ENCODE measurements around the gene EPHA2. TPM values are rescaled to one million over a fixed set of nuclear protein-coding genes. Genes with fewer than 3 reads are reported as not detected.

Gene EPHA2
- total and polyA plus RNA-seq, 3 donors from 2014 or later, result 5.1 to 14.1 (median 5.7) TPM

- Histone ChIP-seq H3K4me3 (no peak overlapping the region), H3K4me1 (no peaks in the 10 kb centered on the region), H3K9me3 (no peaks in the 10 kb centered on the region), H3K27ac (no peak overlapping the region), H3K36me3 (ENCODE audit: low read depth, missing control alignments) (no peaks in the 10 kb centered on the region), H3K27me3 (no peaks in the 10 kb centered on the region)
- no peak for DNase-seq
- intact Hi-C loops (cut with DNase I; ENCODE audit: low total_unique reads), result no loop called here
- TF ChIP-seq CTCF (IDR thresholded peaks at IDR 0.05), result no peak
- no peak for TF ChIP-seq POLR2A (IDR thresholded peaks at IDR 0.05)
- WGBS, 2 donors, result 75 to 90% methylated on average over 4 to 5 of the region's 5 CpGs
Observed at GRCh38 chr1:16161717-16162116, 5.8 kb upstream of the EPHA2 start.

- TF ChIP-seq CTCF (IDR thresholded peaks at IDR 0.05), result no peak
- no peak for TF ChIP-seq POLR2A (IDR thresholded peaks at IDR 0.05)
Observed at GRCh38 chr1:16158993-16159831, 3.3 kb upstream of the EPHA2 start.

GRCh38 chr1:16158025-16158424 is 2.2 kb upstream of the EPHA2 start:
- DNase-seq, result no peak
- TF ChIP-seq CTCF (IDR thresholded peaks at IDR 0.05) (no peak), POLR2A (IDR thresholded peaks at IDR 0.05) (no peak)
- peaks cover 7% of the 10 kb centered on the region for H3K4me1 ChIP-seq
- H3K9me3 ChIP-seq, result no peaks in the 10 kb centered on the region
- intact Hi-C loops (cut with DNase I; ENCODE audit: low total_unique reads), result no loop called here
- H3K4me3 ChIP-seq, result no peak overlapping the region
- H3K27me3 ChIP-seq, result no peaks in the 10 kb centered on the region
- 92% methylated on average over 5 of the region's 5 CpGs for WGBS, 2 donors
- H3K27ac ChIP-seq, result no peak overlapping the region
- H3K36me3 ChIP-seq (ENCODE audit: low read depth, missing control alignments), result no peaks in the 10 kb centered on the region

More at GRCh38 chr1:16158993-16159831, 3.3 kb upstream of the EPHA2 start:
- Histone ChIP-seq H3K4me1 (peaks cover 3% of the 10 kb centered on the region), H3K9me3 (no peaks in the 10 kb centered on the region), H3K27me3 (no peaks in the 10 kb centered on the region), H3K27ac (no peak overlapping the region), H3K36me3 (ENCODE audit: low read depth, missing control alignments) (no peaks in the 10 kb centered on the region), H3K4me3 (no peak overlapping the region)
- no peak for DNase-seq
- intact Hi-C loops (cut with DNase I; ENCODE audit: low total_unique reads), result no loop called here
- 85 to 88% methylated on average over 16 of the region's 16 CpGs for WGBS, 2 donors

GRCh38 chr1:16156848-16157495 is 1.1 kb upstream of the EPHA2 start:
- 80 to 89% methylated on average over 10 to 13 of the region's 13 CpGs for WGBS, 2 donors
- Histone ChIP-seq H3K27ac (no peak overlapping the region), H3K27me3 (no peaks in the 10 kb centered on the region), H3K4me3 (no peak overlapping the region), H3K9me3 (no peaks in the 10 kb centered on the region), H3K4me1 (peaks cover 7% of the 10 kb centered on the region), H3K36me3 (ENCODE audit: low read depth, missing control alignments) (no peaks in the 10 kb centered on the region)
- DNase-seq, result no peak
- intact Hi-C loops (cut with DNase I; ENCODE audit: low total_unique reads), result no loop called here
- TF ChIP-seq CTCF (IDR thresholded peaks at IDR 0.05), result no peak
- no peak for TF ChIP-seq POLR2A (IDR thresholded peaks at IDR 0.05)

All from testis (tissue), 3 donors.